Muscle of leg (tissue), 11 donors: ENCODE results near the gene LSM14B. TPM values are rescaled to one million over a fixed set of nuclear protein-coding genes. Genes with fewer than 3 reads are reported as not detected.

ENCODE experiments used
- DNase-seq: peaks from one replicate; pipeline ENCODE4 v3.0.0; 2013
- H3K27ac ChIP-seq: one replicate; pipeline ENCODE4 v1.5.1; 2013; ENCODE audit warnings: mild to moderate bottlenecking, low read length, control low read depth
- H3K27me3 ChIP-seq: one replicate; pipeline ENCODE4 v1.6.1; 2013; ENCODE audit warnings: low read length; ENCODE audit not compliant: control insufficient read depth, insufficient read depth
- H3K36me3 ChIP-seq: one replicate; pipeline ENCODE4 v1.6.1; 2013; ENCODE audit warnings: low read length; ENCODE audit not compliant: control insufficient read depth, insufficient read depth
- H3K4me1 ChIP-seq: one replicate; pipeline ENCODE4 v1.6.1; 2013; ENCODE audit warnings: low read length; ENCODE audit not compliant: control insufficient read depth, insufficient read depth
- H3K4me3 ChIP-seq: one replicate; pipeline ENCODE4 v1.5.1; 2013; ENCODE audit warnings: low read length, control low read depth
- H3K9me3 ChIP-seq: replicated peaks from 2 replicates; pipeline ENCODE4 v1.6.1; 2013; ENCODE audit warnings: low read depth, low read length; ENCODE audit not compliant: control insufficient read depth
- WGBS: methylation state at CpG from one replicate; pipeline ENCODE4 v1.1.5; 2013; ENCODE audit warnings: missing lambda C conversion rate; ENCODE audit not compliant: insufficient coverage; 5-methylcytosine and 5-hydroxymethylcytosine counted together
- polyA plus RNA-seq, 8 donors: library from polyadenylated mRNA; unstranded; fragments of 120-200 nt; gene quantifications; one replicate each; pipeline versions ENCODE4 v1.2.1 to v1.2.3, GENCODE V29; 2013; ENCODE audit warnings: inconsistent platforms in 1 of 8, low replicate concordance in 1 of 8; ENCODE audit not compliant: insufficient read length in 8 of 8, insufficient read depth in 1 of 8
- total RNA-seq: library from RNA; stranded (reverse); fragments of 120-200 nt; gene quantifications from one replicate; pipeline ENCODE4 v1.2.4, GENCODE V29; 2013

The LSM14B gene
- total and polyA plus RNA-seq, 9 donors, result 57.1 to 83.1 (median 71.0) TPM

- H3K4me3 ChIP-seq, result no peak overlapping the region
- peaks cover 10% of the 10 kb centered on the region for H3K27me3 ChIP-seq
- WGBS, result 100% methylated on average over 1 of the region's 15 CpGs
- H3K9me3 ChIP-seq, result no peaks in the 10 kb centered on the region
- H3K27ac ChIP-seq, result no peak overlapping the region
- no peaks in the 10 kb centered on the region for H3K4me1 ChIP-seq
- DNase-seq, result no peak
- no peaks in the 10 kb centered on the region for H3K36me3 ChIP-seq
Measured at GRCh38 chr20:62088258-62089127, 33.8 kb upstream of the LSM14B start.

- DNase-seq, result no peak
- 25% methylated on average over 1 of the region's 3 CpGs for WGBS
- no peak overlapping the region for H3K27ac ChIP-seq
- no peak overlapping the region for H3K4me3 ChIP-seq
- H3K36me3 ChIP-seq, result no peaks in the 10 kb centered on the region
- peaks cover 7% of the 10 kb centered on the region for H3K27me3 ChIP-seq
- no peaks in the 10 kb centered on the region for H3K4me1 ChIP-seq
- no peaks in the 10 kb centered on the region for H3K9me3 ChIP-seq
Measured at GRCh38 chr20:62089393-62089792, 32.9 kb upstream of the LSM14B start.

GRCh38 chr20:62096421-62097380 lies 25.6 kb upstream of the LSM14B start:
- Histone ChIP-seq H3K36me3 (no peaks in the 10 kb centered on the region), H3K9me3 (peaks cover 11% of the 10 kb centered on the region), H3K27me3 (peaks cover 2% of the 10 kb centered on the region), H3K4me3 (no peak overlapping the region), H3K27ac (no peak overlapping the region), H3K4me1 (peaks cover 13% of the 10 kb centered on the region)
- WGBS, result 83% methylated on average over 28 of the region's 30 CpGs
- DNase-seq, result no peak

GRCh38 chr20:62097881-62098407 lies 24.3 kb upstream of the LSM14B start:
- peaks cover 13% of the 10 kb centered on the region for H3K4me1 ChIP-seq
- H3K4me3 ChIP-seq, result no peak overlapping the region
- no peak overlapping the region for H3K27ac ChIP-seq
- 40% methylated on average over 10 of the region's 16 CpGs for WGBS
- DNase-seq, result no peak
- H3K27me3 ChIP-seq, result peaks cover 4% of the 10 kb centered on the region
- no peaks in the 10 kb centered on the region for H3K36me3 ChIP-seq
- peaks cover 11% of the 10 kb centered on the region for H3K9me3 ChIP-seq

GRCh38 chr20:62101078-62101477 lies 21.2 kb upstream of the LSM14B start:
- peaks cover 11% of the 10 kb centered on the region for H3K9me3 ChIP-seq
- no CpG with 5 or more reads among the region's 4 CpGs for WGBS
- H3K4me3 ChIP-seq, result no peak overlapping the region
- DNase-seq, result no peak
- H3K4me1 ChIP-seq, result peaks cover 19% of the 10 kb centered on the region
- H3K27me3 ChIP-seq, result peaks cover 4% of the 10 kb centered on the region
- no peak overlapping the region for H3K27ac ChIP-seq
- no peaks in the 10 kb centered on the region for H3K36me3 ChIP-seq

GRCh38 chr20:62103508-62104233 lies 18.6 kb upstream of the LSM14B start:
- peaks cover 19% of the 10 kb centered on the region for H3K9me3 ChIP-seq
- 66% methylated on average over 17 of the region's 21 CpGs for WGBS

GRCh38 chr20:62104234-62104789 lies 18.0 kb upstream of the LSM14B start:
- WGBS, result 36% methylated on average over 11 of the region's 15 CpGs
- H3K9me3 ChIP-seq, result peaks cover 24% of the 10 kb centered on the region
- no peak overlapping the region for H3K27ac ChIP-seq
- DNase-seq, result no peak
- H3K4me1 ChIP-seq, result peaks cover 5% of the 10 kb centered on the region
- H3K4me3 ChIP-seq, result no peak overlapping the region
- peaks cover 4% of the 10 kb centered on the region for H3K27me3 ChIP-seq
- no peaks in the 10 kb centered on the region for H3K36me3 ChIP-seq

More at GRCh38 chr20:62103508-62104233, 18.6 kb upstream of the LSM14B start:
- Histone ChIP-seq H3K27ac (no peak overlapping the region), H3K4me3 (no peak overlapping the region), H3K27me3 (peaks cover 4% of the 10 kb centered on the region), H3K4me1 (peaks cover 5% of the 10 kb centered on the region), H3K36me3 (no peaks in the 10 kb centered on the region)
- DNase-seq, result no peak

- Histone ChIP-seq H3K27ac (no peak overlapping the region), H3K4me3 (no peak overlapping the region), H3K27me3 (peaks cover 4% of the 10 kb centered on the region), H3K9me3 (peaks cover 27% of the 10 kb centered on the region), H3K4me1 (peaks cover 5% of the 10 kb centered on the region), H3K36me3 (no peaks in the 10 kb centered on the region)
- 21% methylated on average over 4 of the region's 7 CpGs for WGBS
- DNase-seq, result peak; percentile 86
Measured at GRCh38 chr20:62104791-62105345, 17.4 kb upstream of the LSM14B start.

GRCh38 chr20:62105592-62105991 lies 16.7 kb upstream of the LSM14B start:
- H3K9me3 ChIP-seq, result peaks cover 28% of the 10 kb centered on the region
- no peak overlapping the region for H3K4me3 ChIP-seq
- no peak overlapping the region for H3K27ac ChIP-seq
- peaks cover 5% of the 10 kb centered on the region for H3K4me1 ChIP-seq
- H3K27me3 ChIP-seq, result peaks cover 4% of the 10 kb centered on the region
- 92% methylated on average over 5 of the region's 5 CpGs for WGBS
- H3K36me3 ChIP-seq, result no peaks in the 10 kb centered on the region
- DNase-seq, result no peak
